Measurements from ENCODE around the gene CCDC86. TPM values are rescaled to one million over a fixed set of nuclear protein-coding genes. Genes with fewer than 3 reads are reported as not detected.

The CCDC86 gene
- total RNA-seq, 2 experiments from 2014 or later = 21.3 to 24.7 TPM

- intact Hi-C loops (cut with micrococcal nuclease; ENCODE audit: unreplicated experiment) = no loop called here
- H2AFZ ChIP-seq (ENCODE audit: low read length) = no peak overlapping the region
- no peaks in the 10 kb centered on the region for H3K9me3 ChIP-seq (ENCODE audit: low read length)
- no peaks in the 10 kb centered on the region for H3K36me3 ChIP-seq (ENCODE audit: insufficient read depth, low read length)
- TF ChIP-seq CTCF (conservative IDR thresholded peaks at IDR 0.05; ENCODE audit: low read length) = no peak
- no peak for TF ChIP-seq EZH2phosphoT487 (IDR thresholded peaks at IDR 0.05; ENCODE audit: borderline replicate concordance, low read depth, low read length)
- no peak overlapping the region for H3K4me3 ChIP-seq (ENCODE audit: low read depth, low read length, poor library complexity, severe bottlenecking)
- H3K4me1 ChIP-seq (ENCODE audit: insufficient read depth, low read length, poor library complexity, severe bottlenecking) = no peaks in the 10 kb centered on the region
- no peaks in the 10 kb centered on the region for H3K9me2 ChIP-seq (ENCODE audit: insufficient read depth, low read length)
- no peak overlapping the region for H3K4me2 ChIP-seq (ENCODE audit: low read length)
- no peaks in the 10 kb centered on the region for H3K79me2 ChIP-seq (ENCODE audit: insufficient read depth, low read depth, low read length)
- H3K27ac ChIP-seq (ENCODE audit: low read depth, low read length, poor library complexity, severe bottlenecking) = no peak overlapping the region
- no peaks in the 10 kb centered on the region for H4K20me1 ChIP-seq (ENCODE audit: insufficient read depth, low read length)
- ChIA-PET POLR2A (interaction anchor here (0.7 kb wide), 1 partner anchor 151 kb away, joined by 3 read pairs; no protein-coding TSS in a partner anchor), CTCF (ENCODE audit: unreplicated experiment) (interaction anchor here (1.1 kb wide), 1 partner anchor 16 kb away, joined by 3 read pairs; no protein-coding TSS in a partner anchor)
- DNase-seq (ENCODE audit: low spot score) = no peak
- BruUV-seq (replicated peaks) = no TSS peak
These were observed 29.6 kb downstream of the CCDC86 start for GRCh38 chr11:60871378-60872061.

GRCh38 chr11:60872124-60872960 lies 30.4 kb downstream of the CCDC86 start:
- intact Hi-C loops (cut with micrococcal nuclease; ENCODE audit: unreplicated experiment) = no loop called here
- DNase-seq (ENCODE audit: low spot score) = no peak
- CTCF ChIA-PET (ENCODE audit: unreplicated experiment) = no interaction called here

More at GRCh38 chr11:60872124-60872960, 30.4 kb downstream of the CCDC86 start:
- POLR2A ChIA-PET = no interaction called here
- Histone ChIP-seq H3K27ac (ENCODE audit: low read depth, low read length, poor library complexity, severe bottlenecking) (no peak overlapping the region), H3K4me1 (ENCODE audit: insufficient read depth, low read length, poor library complexity, severe bottlenecking) (no peaks in the 10 kb centered on the region), H3K36me3 (ENCODE audit: insufficient read depth, low read length) (0 out of 2 replicates have a peak, but pooled peaks cover 4% of the 10 kb centered on the region), H2AFZ (ENCODE audit: low read length) (no peak overlapping the region), H4K20me1 (ENCODE audit: insufficient read depth, low read length) (no peaks in the 10 kb centered on the region), H3K4me3 (ENCODE audit: low read depth, low read length, poor library complexity, severe bottlenecking) (no peak overlapping the region), H3K9me3 (ENCODE audit: low read length) (no peaks in the 10 kb centered on the region), H3K9me2 (ENCODE audit: insufficient read depth, low read length) (no peaks in the 10 kb centered on the region), H3K79me2 (ENCODE audit: insufficient read depth, low read depth, low read length) (no peaks in the 10 kb centered on the region), H3K4me2 (ENCODE audit: low read length) (no peak overlapping the region)
- TF ChIP-seq EZH2phosphoT487 (IDR thresholded peaks at IDR 0.05; ENCODE audit: borderline replicate concordance, low read depth, low read length) (no peak), CTCF (conservative IDR thresholded peaks at IDR 0.05; ENCODE audit: low read length) (no peak)
- no TSS peak for BruUV-seq (replicated peaks)

Data from OCI-LY7 (cell line).